ENCODE measurements around the gene ACVRL1. TPM values are rescaled to one million over a fixed set of nuclear protein-coding genes. Genes with fewer than 3 reads are reported as not detected.

ACVRL1 gene
- total and polyA plus RNA-seq, 9 of the 15 experiments (the other 6 are each of a cell fraction or from before 2014, with no cell fraction given) = 0.07 to 1.4 (median 0.30) TPM

GRCh38 chr12:51874000-51874399, 33.3 kb upstream of the ACVRL1 start:
- no peak for DNase-seq (ENCODE audit: extremely low read depth in 1 of 4, low spot score in 3 of 4)
- no peaks in the 10 kb centered on the region for H3K36me3 ChIP-seq (ENCODE audit: control insufficient read depth, insufficient read depth, low read length)
- ChIA-PET CTCF (ENCODE audit: low intra/inter-chr PET ratio) (no interaction called here), POLR2A (interaction anchor here (1.1 kb wide), 1 partner anchor 32 kb away, joined by 4 read pairs; no protein-coding TSS in a partner anchor)
- H3K79me2 ChIP-seq (ENCODE audit: control insufficient read depth, insufficient read depth, low read length) = no peaks in the 10 kb centered on the region
- H3K9me1 ChIP-seq (ENCODE audit: control insufficient read depth, insufficient read depth, low read length) = no peaks in the 10 kb centered on the region
- in situ Hi-C loops (cut with MboI) (loop anchor here (5.0 kb wide), 1 partner anchor 447 kb away; no protein-coding TSS in a partner anchor), intact Hi-C loops (cut with micrococcal nuclease) (loop anchor here (2.0 kb wide), 1 partner anchor 453 kb away; no protein-coding TSS in a partner anchor)
- FAIRE-seq = no peak
- peaks cover 17 to 41% of the 10 kb centered on the region in 2 experiments for H3K27me3 ChIP-seq (ENCODE audit: control insufficient read depth in 2 of 2, insufficient read depth in 2 of 2, low read length in 2 of 2)
- BruUV-seq (replicated peaks) = no TSS peak
- H3K27ac ChIP-seq (ENCODE audit: extremely low read depth, low read depth, low read length) = no peak overlapping the region
- no peaks in the 10 kb centered on the region; the same call in 1 of the 2 replicates for H4K20me1 ChIP-seq (replicated peaks; ENCODE audit: control insufficient read depth, insufficient read depth, low read length)
- no peaks in the 10 kb centered on the region for H3K9me3 ChIP-seq (replicated peaks; ENCODE audit: control insufficient read depth, insufficient read depth, low read depth, low read length)
- H3K4me2 ChIP-seq (ENCODE audit: insufficient read depth, low read length) = no peak overlapping the region
- 2% methylated on average over 8 of the region's 8 CpGs for WGBS (ENCODE audit: insufficient coverage, low coverage, missing lambda C conversion rate)
- no peak for ATAC-seq
- H3K4me3 ChIP-seq = no peak overlapping the region
- peaks cover 7 to 17% of the 10 kb centered on the region in 2 experiments; a peak in 4 of 5 replicates for H3K4me1 ChIP-seq (replicated peaks in 1 of 2; ENCODE audit: control insufficient read depth in 2 of 2, insufficient read depth in 2 of 2, low read length in 2 of 2)
- no peak overlapping the region for H2AFZ ChIP-seq (ENCODE audit: low read depth, low read length)
- H3K9ac ChIP-seq (ENCODE audit: insufficient read depth in 1 of 2, low read depth in 2 of 2, low read length in 2 of 2) = no peak overlapping the region
- no peak for TF ChIP-seq CREM (IDR thresholded peaks at IDR 0.05; ENCODE audit: low read depth)
- TF ChIP-seq FOXM1 (IDR thresholded peaks at IDR 0.05; ENCODE audit: low read depth) = no peak
- no peak for TF ChIP-seq FOXM1 (CRISPR knock-in tag; IDR thresholded peaks at IDR 0.05; ENCODE audit: low read depth)
- TF ChIP-seq NBN (IDR thresholded peaks at IDR 0.05; ENCODE audit: low read depth) = no peak
- no peak for TF ChIP-seq BCOR (IDR thresholded peaks at IDR 0.05)
- no peak for TF ChIP-seq CBX1 (IDR thresholded peaks at IDR 0.05; ENCODE audit: low read depth)
- no peak for TF ChIP-seq ZBTB12 (CRISPR knock-in tag; IDR thresholded peaks at IDR 0.05)
- no peak for TF ChIP-seq E2F3 (CRISPR knock-in tag; IDR thresholded peaks at IDR 0.05)
- 0 out of 2 replicates have a peak, but pooled peaks have one; percentile 18 for TF ChIP-seq JUND (IDR thresholded peaks at IDR 0.05; ENCODE audit: borderline replicate concordance, low read depth, low read length)
- no peak; the same call in 2 of the 3 replicates for TF ChIP-seq JUND (tag; IDR thresholded peaks at IDR 0.05; ENCODE audit: borderline replicate concordance, low read depth, low read length)
- no peak for TF ChIP-seq ZBTB9 (CRISPR knock-in tag; IDR thresholded peaks at IDR 0.05)
- TF ChIP-seq ELF4 (CRISPR knock-in tag; IDR thresholded peaks at IDR 0.05) = peak; percentile 61; the same call in 1 of the 2 replicates
- TF ChIP-seq ARID2 (IDR thresholded peaks at IDR 0.05) = no peak
- TF ChIP-seq YY1 (IDR thresholded peaks at IDR 0.05; ENCODE audit: borderline replicate concordance in 1 of 3, control insufficient read depth in 1 of 3, extremely low read depth in 1 of 3, insufficient read depth in 3 of 3, insufficient read length in 1 of 3, insufficient replicate concordance in 2 of 3, low read depth in 1 of 3, low read length in 2 of 3) = no peak
- no peak for TF ChIP-seq ZNF696 (CRISPR knock-in tag; conservative IDR thresholded peaks at IDR 0.05)
- TF ChIP-seq TFAP4 (CRISPR knock-in tag; IDR thresholded peaks at IDR 0.05; ENCODE audit: borderline replicate concordance) = no peak
- TF ChIP-seq TAL1 (IDR thresholded peaks at IDR 0.05) = 0 out of 2 replicates have a peak, but pooled peaks have one; percentile 9
- TF ChIP-seq ELF1 (tag; IDR thresholded peaks at IDR 0.05) = 0 out of 2 replicates have a peak, but pooled peaks have one; percentile 34
- TF ChIP-seq RCOR1 (IDR thresholded peaks at IDR 0.05; ENCODE audit: borderline replicate concordance in 1 of 2, low read depth in 2 of 2, low read length in 2 of 2) = peak in 1 of 2 experiments; percentile 91; a peak in 2 of 4 replicates
- no peak for TF ChIP-seq ZNF212 (CRISPR knock-in tag; IDR thresholded peaks at IDR 0.05)
